NT2/D1 (cell line): ENCODE results near the gene CD83.

Experiments used
- YY1 ChIP-seq: IDR thresholded peaks from 2 replicates; pipeline ENCODE4 v1.6.1; 2011; ENCODE audit not compliant: insufficient read length, insufficient read depth
- ZNF274 ChIP-seq: IDR thresholded peaks from 2 replicates; pipeline ENCODE4 v1.6.1; 2011; ENCODE audit warnings: mild to moderate bottlenecking, low read depth, low read length

DNA sequence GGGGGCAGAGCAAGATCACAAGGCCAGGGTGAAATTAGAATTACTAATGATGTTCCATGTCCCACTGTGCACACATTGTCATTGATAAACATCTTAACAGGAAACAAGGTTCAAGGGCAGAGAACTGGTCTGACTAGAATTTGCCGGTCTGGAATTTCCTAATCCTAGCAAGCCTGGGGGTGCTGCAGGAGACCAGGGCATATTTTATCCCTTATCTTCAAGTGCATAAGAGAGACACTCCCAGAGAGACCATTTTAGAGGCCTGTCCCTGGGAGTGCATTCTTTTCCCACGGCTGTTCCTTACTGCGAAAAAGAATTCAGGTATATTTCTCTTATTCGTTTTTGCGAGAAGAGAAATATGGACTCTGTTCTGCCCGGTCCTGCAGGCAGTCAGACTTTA, 41.5 kb downstream of the CD83 start:
- TF ChIP-seq ZNF274 (no peak), YY1 (no peak)
